H1 (cell line): ENCODE measurements around the gene FAM200B. TPM values are rescaled to one million over a fixed set of nuclear protein-coding genes. Genes with fewer than 3 reads are reported as not detected.

Source experiments
- PHF8 ChIP-seq: fragments of 200-600 bp; sonication (generic); conservative IDR thresholded peaks from 2 replicates; pipeline ENCODE4 v1.7.1; 2012; ENCODE audit warnings: low read depth, mild to moderate bottlenecking, inconsistent platforms, low read length, moderate library complexity
- POU5F1 ChIP-seq: IDR thresholded peaks from 2 replicates; pipeline ENCODE4 v1.6.1; 2011; ENCODE audit warnings: low read depth, mild to moderate bottlenecking, low read length, moderate library complexity
- SIN3A ChIP-seq, 2 experiments: IDR thresholded peaks in 1 of 2; conservative IDR thresholded peaks in 1 of 2; 2 replicates each; pipeline ENCODE4 v1.6.1; 2011 to 2012; ENCODE audit warnings: low read length in 2 of 2, improper control_type of control experiment in 1 of 2, low read depth in 1 of 2, mild to moderate bottlenecking in 1 of 2
- polyA plus RNA-seq, 7 experiments: library from polyadenylated mRNA; depleted of rRNA in 3 of 7; stranded (reverse) in 5 of 7; unstranded in 2 of 7; fragments of >200 nt in 5 of 7; fragments of 200-250 nt in 2 of 7; gene quantifications; 1 replicate in 5 of 7; 2 replicates in 1 of 7; 4 replicates in 1 of 7; pipeline versions ENCODE4 v1.2.1 to v1.2.3, GENCODE V29; 2011 to 2013; ENCODE audit warnings: missing spikeins in 2 of 7, mixed read lengths in 2 of 7
- total RNA-seq: library from RNA; stranded (reverse); fragmentation: NEBNext Ultra II Directional; extraction: Animal tissue kit (Norgen Biotek cat#: 25700); gene quantifications from 2 replicates; pipeline ENCODE4 v1.2.1, GENCODE V29; 2021
- TF ChIP-seq, protein P1 (sequence below), 3 experiments: IDR thresholded peaks; 1 replicate in 2 of 3; 2 replicates in 1 of 3; pipeline versions ENCODE4 v1.5.1 to v1.6.1; 2011; ENCODE audit warnings: low read length in 3 of 3, mild to moderate bottlenecking in 3 of 3, inconsistent platforms in 2 of 3, low read depth in 1 of 3, moderate library complexity in 1 of 3; ENCODE audit not compliant: insufficient read depth in 1 of 3; ENCODE audit errors: control extremely low read depth in 1 of 3

The FAM200B gene
- total and polyA plus RNA-seq, 2 of the 8 experiments (the other 6 are each of a cell fraction or from before 2014, with no cell fraction given) = 10.7 to 23.7 TPM

DNA sequence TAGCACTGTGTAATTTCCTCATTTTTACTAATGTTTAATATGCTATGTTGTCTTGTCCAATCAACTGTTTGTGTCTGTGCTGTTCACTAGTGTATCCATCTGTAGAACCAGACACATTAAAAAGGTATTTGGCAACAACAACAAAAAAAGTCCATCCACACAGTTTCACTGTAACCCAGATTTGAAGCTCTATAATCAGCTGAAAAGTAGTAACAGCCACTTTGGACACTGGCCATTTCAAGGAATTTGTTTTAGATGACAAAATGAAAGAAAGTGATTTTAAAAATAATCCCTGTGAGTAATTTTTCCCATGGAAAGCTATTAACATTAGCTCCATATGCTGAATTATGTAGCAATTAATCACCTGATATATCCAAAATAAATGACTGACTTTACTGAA, 24.3 kb upstream of the FAM200B start (continued):
- TF ChIP-seq, protein P1, sequence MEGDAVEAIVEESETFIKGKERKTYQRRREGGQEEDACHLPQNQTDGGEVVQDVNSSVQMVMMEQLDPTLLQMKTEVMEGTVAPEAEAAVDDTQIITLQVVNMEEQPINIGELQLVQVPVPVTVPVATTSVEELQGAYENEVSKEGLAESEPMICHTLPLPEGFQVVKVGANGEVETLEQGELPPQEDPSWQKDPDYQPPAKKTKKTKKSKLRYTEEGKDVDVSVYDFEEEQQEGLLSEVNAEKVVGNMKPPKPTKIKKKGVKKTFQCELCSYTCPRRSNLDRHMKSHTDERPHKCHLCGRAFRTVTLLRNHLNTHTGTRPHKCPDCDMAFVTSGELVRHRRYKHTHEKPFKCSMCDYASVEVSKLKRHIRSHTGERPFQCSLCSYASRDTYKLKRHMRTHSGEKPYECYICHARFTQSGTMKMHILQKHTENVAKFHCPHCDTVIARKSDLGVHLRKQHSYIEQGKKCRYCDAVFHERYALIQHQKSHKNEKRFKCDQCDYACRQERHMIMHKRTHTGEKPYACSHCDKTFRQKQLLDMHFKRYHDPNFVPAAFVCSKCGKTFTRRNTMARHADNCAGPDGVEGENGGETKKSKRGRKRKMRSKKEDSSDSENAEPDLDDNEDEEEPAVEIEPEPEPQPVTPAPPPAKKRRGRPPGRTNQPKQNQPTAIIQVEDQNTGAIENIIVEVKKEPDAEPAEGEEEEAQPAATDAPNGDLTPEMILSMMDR (IDR thresholded peaks at IDR 0.05; ENCODE audit: control extremely low read depth in 1 of 3, insufficient read depth in 1 of 3, low read depth in 1 of 3, low read length in 3 of 3) = no peak
- TF ChIP-seq POU5F1 (no peak), PHF8 (no peak), SIN3A (conservative IDR thresholded peaks at IDR 0.05 in 1 of 2, IDR thresholded peaks at IDR 0.05 in 1 of 2; ENCODE audit: low read depth in 1 of 2, low read length in 2 of 2) (no peak)
